ENCODE results near the gene OR2A14. TPM values are rescaled to one million over a fixed set of nuclear protein-coding genes. Genes with fewer than 3 reads are reported as not detected.
"Not testable (repeated sequence)": the region's sequence is repeated elsewhere in the genome, so short reads cannot be mapped to it uniquely, and the experiment has no call there.

Gene OR2A14
- total and polyA plus RNA-seq, 2 donors (not counting 1 experiment from before 2014, with no cell fraction given), result not detected

DNA sequence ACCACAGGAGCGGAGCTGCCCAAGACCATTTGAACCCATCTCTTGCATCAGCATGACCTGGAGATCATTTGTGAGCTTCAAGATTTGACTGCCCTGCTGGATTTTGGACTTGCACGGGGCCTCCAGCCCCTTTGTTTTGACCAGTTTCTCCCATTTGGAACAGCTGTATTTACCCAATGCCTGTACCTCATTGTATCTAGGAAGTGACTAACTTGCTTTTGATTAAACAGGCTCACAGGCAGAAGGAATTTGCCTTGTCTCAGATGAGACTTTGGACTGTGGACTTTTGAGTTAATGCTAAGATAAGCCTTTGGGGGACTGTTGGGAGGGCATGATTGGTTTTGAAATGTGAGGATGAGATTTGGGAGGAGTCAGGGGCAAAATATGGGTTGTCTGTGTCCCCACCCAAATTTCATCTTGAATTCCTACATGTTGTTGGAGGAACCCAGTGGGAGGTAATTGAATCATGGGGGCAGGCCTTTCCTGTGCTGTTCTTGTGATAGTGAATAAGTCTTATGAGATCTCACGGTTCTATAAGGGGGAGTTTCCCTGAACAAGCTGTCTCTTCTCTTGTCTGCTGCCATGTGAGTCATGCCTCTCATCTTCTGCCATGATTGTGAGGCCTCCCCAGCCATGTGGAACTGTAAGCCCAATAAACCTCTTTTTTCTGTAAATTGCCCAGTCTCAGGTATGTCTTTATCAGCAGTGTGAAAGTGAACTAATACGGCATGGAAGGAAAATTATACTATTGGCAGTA is 48.8 kb downstream of the OR2A14 start:
- H3K4me2 ChIP-seq (replicated peaks; ENCODE audit: low read depth, low read length, poor library complexity, severe bottlenecking); H2AFZ ChIP-seq (ENCODE audit: insufficient read depth, low read depth, low read length, poor library complexity, severe bottlenecking); CTCF ChIA-PET; H4K20me1 ChIP-seq (ENCODE audit: control insufficient read depth, insufficient read depth, low read length, poor library complexity, severe bottlenecking); H3K36me3 ChIP-seq (replicated peaks in 1 of 2; ENCODE audit: control extremely low read depth in 1 of 2, control insufficient read depth in 1 of 2, extremely low read depth in 1 of 2, insufficient read depth in 2 of 2, low read length in 1 of 2); H3K4me1 ChIP-seq (ENCODE audit: control insufficient read depth in 2 of 2, insufficient read depth in 2 of 2, low read length in 2 of 2); H3K9ac ChIP-seq (ENCODE audit: low read length); intact Hi-C loops (cut with micrococcal nuclease); DNase-seq; H3K9me3 Mint-ChIP-seq (ENCODE audit: insufficient read depth); ATAC-seq (ENCODE audit: low read depth); H3K4me3 ChIP-seq (ENCODE audit: control extremely low read depth in 1 of 5, extremely low read depth in 1 of 5, insufficient read depth in 1 of 5, low read depth in 2 of 5, low read length in 4 of 5); H3K27ac ChIP-seq (ENCODE audit: low read length in 2 of 2); H3K27ac Mint-ChIP-seq; H3K27me3 ChIP-seq (replicated peaks in 1 of 4; ENCODE audit: control extremely low read depth in 1 of 4, control insufficient read depth in 3 of 4, insufficient read depth in 4 of 4, low read length in 3 of 4); POLR2A ChIA-PET; H3K9me3 ChIP-seq (ENCODE audit: control extremely low read depth in 1 of 3, control insufficient read depth in 2 of 3, insufficient read depth in 1 of 3, low read length in 2 of 3); H3K4me3 Mint-ChIP-seq; H3K4me1 Mint-ChIP-seq; H3K79me2 ChIP-seq (ENCODE audit: control insufficient read depth, insufficient read depth, low read length): not testable (repeated sequence)
- H3K27me3 Mint-ChIP-seq, result peaks cover 11% of the 10 kb centered on the region
- WGBS (ENCODE audit: insufficient coverage), result 87% methylated on average over 2 of the region's 4 CpGs

DNA sequence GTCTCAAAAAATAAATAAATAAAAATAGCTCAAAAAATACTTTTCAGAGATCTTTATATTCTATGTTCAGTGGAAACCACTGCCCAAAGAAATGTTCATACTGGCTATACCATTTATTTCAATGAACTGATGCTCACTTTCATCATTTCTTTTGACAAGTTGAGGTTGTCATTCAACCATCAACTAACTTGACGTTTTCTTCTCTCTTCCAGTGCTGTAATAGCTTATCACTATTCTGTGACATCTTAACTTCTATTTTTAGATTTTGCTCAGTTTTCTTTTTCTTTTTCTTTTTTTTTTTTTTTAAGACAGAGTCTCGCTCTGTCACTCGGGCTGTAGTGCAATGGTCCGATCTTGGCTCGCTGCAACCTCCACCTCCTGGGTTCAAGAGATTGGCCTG is 51.6 kb downstream of the OR2A14 start:
- H3K27ac Mint-ChIP-seq, result no peak overlapping the region
- Histone ChIP-seq H3K36me3 (replicated peaks in 1 of 2; ENCODE audit: control extremely low read depth in 1 of 2, control insufficient read depth in 1 of 2, extremely low read depth in 1 of 2, insufficient read depth in 2 of 2, low read length in 1 of 2) (no peaks in the 10 kb centered on the region), H3K9me3 (ENCODE audit: control extremely low read depth in 1 of 3, control insufficient read depth in 2 of 3, insufficient read depth in 1 of 3, low read length in 2 of 3) (peaks cover 0 to 9% (median 0%) of the 10 kb centered on the region in 3 donors), H3K4me1 (ENCODE audit: control insufficient read depth in 2 of 2, insufficient read depth in 2 of 2, low read length in 2 of 2) (no peaks in the 10 kb centered on the region), H4K20me1 (ENCODE audit: control insufficient read depth, insufficient read depth, low read length, poor library complexity, severe bottlenecking) (no peaks in the 10 kb centered on the region), H3K4me2 (replicated peaks; ENCODE audit: low read depth, low read length, poor library complexity, severe bottlenecking) (no peak overlapping the region), H2AFZ (ENCODE audit: insufficient read depth, low read depth, low read length, poor library complexity, severe bottlenecking) (no peak overlapping the region), H3K27me3 (replicated peaks in 1 of 4; ENCODE audit: control extremely low read depth in 1 of 4, control insufficient read depth in 3 of 4, insufficient read depth in 4 of 4, low read length in 3 of 4) (peaks cover 0 to 4% (median 0%) of the 10 kb centered on the region in 4 experiments), H3K27ac (ENCODE audit: low read length in 2 of 2) (no peak overlapping the region), H3K4me3 (ENCODE audit: control extremely low read depth in 1 of 5, extremely low read depth in 1 of 5, insufficient read depth in 1 of 5, low read depth in 2 of 5, low read length in 4 of 5) (no peak overlapping the region), H3K9ac (ENCODE audit: low read length) (no peak overlapping the region), H3K79me2 (ENCODE audit: control insufficient read depth, insufficient read depth, low read length) (no peaks in the 10 kb centered on the region)
- H3K4me1 Mint-ChIP-seq, result peaks cover 3% of the 10 kb centered on the region
- DNase-seq (no peak), ATAC-seq (ENCODE audit: low read depth) (no peak)
- TF ChIP-seq, protein P1, sequence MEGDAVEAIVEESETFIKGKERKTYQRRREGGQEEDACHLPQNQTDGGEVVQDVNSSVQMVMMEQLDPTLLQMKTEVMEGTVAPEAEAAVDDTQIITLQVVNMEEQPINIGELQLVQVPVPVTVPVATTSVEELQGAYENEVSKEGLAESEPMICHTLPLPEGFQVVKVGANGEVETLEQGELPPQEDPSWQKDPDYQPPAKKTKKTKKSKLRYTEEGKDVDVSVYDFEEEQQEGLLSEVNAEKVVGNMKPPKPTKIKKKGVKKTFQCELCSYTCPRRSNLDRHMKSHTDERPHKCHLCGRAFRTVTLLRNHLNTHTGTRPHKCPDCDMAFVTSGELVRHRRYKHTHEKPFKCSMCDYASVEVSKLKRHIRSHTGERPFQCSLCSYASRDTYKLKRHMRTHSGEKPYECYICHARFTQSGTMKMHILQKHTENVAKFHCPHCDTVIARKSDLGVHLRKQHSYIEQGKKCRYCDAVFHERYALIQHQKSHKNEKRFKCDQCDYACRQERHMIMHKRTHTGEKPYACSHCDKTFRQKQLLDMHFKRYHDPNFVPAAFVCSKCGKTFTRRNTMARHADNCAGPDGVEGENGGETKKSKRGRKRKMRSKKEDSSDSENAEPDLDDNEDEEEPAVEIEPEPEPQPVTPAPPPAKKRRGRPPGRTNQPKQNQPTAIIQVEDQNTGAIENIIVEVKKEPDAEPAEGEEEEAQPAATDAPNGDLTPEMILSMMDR (IDR thresholded peaks at IDR 0.05), result no peak
- no peak for TF ChIP-seq EZH2 (IDR thresholded peaks at IDR 0.05; ENCODE audit: borderline replicate concordance, insufficient read depth, low read depth, low read length, poor library complexity, severe bottlenecking)
- ChIA-PET CTCF (no interaction called here), POLR2A (no interaction called here)
- WGBS (ENCODE audit: insufficient coverage), result 100% methylated on average over 2 of the region's 5 CpGs
- peaks cover 8% of the 10 kb centered on the region for H3K27me3 Mint-ChIP-seq
- H3K4me3 Mint-ChIP-seq, result no peak overlapping the region
- intact Hi-C loops (cut with micrococcal nuclease), result no loop called here
- H3K9me3 Mint-ChIP-seq (ENCODE audit: insufficient read depth), result peaks cover 8% of the 10 kb centered on the region
